Rectal smooth muscle tissue (tissue), 1 donor: ENCODE results near the gene EHD3.

Experiments
- H3K27ac ChIP-seq: one replicate; pipeline ENCODE4 v1.7.0; 2013; ENCODE audit warnings: low read depth, low read length, inconsistent platforms
- H3K27me3 ChIP-seq: one replicate; pipeline ENCODE4 v1.7.0; 2013; ENCODE audit warnings: low read length; ENCODE audit not compliant: control insufficient read depth, insufficient read depth
- H3K36me3 ChIP-seq: one replicate; pipeline ENCODE4 v1.7.0; 2013; ENCODE audit warnings: low read length; ENCODE audit not compliant: control insufficient read depth, insufficient read depth
- H3K4me1 ChIP-seq: one replicate; pipeline ENCODE4 v1.7.0; 2013; ENCODE audit warnings: low read length; ENCODE audit not compliant: control insufficient read depth, insufficient read depth
- H3K4me3 ChIP-seq: one replicate; pipeline ENCODE4 v1.7.0; 2013; ENCODE audit warnings: low read length
- H3K9ac ChIP-seq: one replicate; pipeline ENCODE4 v1.7.0; 2013; ENCODE audit warnings: low read length

Gene EHD3

GRCh38 chr2:31216734-31217133, 17.2 kb upstream of the EHD3 start:
- H3K4me3 ChIP-seq = no peak overlapping the region
- no peak overlapping the region for H3K27ac ChIP-seq
- no peaks in the 10 kb centered on the region for H3K27me3 ChIP-seq
- H3K4me1 ChIP-seq = no peaks in the 10 kb centered on the region
- H3K9ac ChIP-seq = no peak overlapping the region
- H3K36me3 ChIP-seq = no peaks in the 10 kb centered on the region

GRCh38 chr2:31217465-31218200, 16.3 kb upstream of the EHD3 start, which contains the start of gene CAPN14:
Gene CAPN14, minus strand, starts transcription at chr2:31217515. Its CDS starts 12,068 bp downstream, at chr2:31205447.
- H3K27ac ChIP-seq = no peak within 1 kb of the TSS
- no peaks in the 10 kb centered on the region for H3K36me3 ChIP-seq
- H3K27me3 ChIP-seq = no peaks in the 10 kb centered on the region
- no peak within 1 kb of the TSS for H3K9ac ChIP-seq
- H3K4me1 ChIP-seq = no peaks in the 10 kb centered on the region
- H3K4me3 ChIP-seq = no peak within 1 kb of the TSS

- no peak overlapping the region for H3K27ac ChIP-seq
These were observed 14.6 kb upstream of the EHD3 start for GRCh38 chr2:31219131-31219969.

GRCh38 chr2:31221544-31221943, 12.4 kb upstream of the EHD3 start:
- no peak overlapping the region for H3K27ac ChIP-seq
- H3K9ac ChIP-seq = no peak overlapping the region
- no peaks in the 10 kb centered on the region for H3K27me3 ChIP-seq
- no peak overlapping the region for H3K4me3 ChIP-seq
- H3K4me1 ChIP-seq = no peaks in the 10 kb centered on the region
- no peaks in the 10 kb centered on the region for H3K36me3 ChIP-seq

More at GRCh38 chr2:31219131-31219969, 14.6 kb upstream of the EHD3 start:
- Histone ChIP-seq H3K4me1 (no peaks in the 10 kb centered on the region), H3K9ac (no peak overlapping the region), H3K36me3 (no peaks in the 10 kb centered on the region), H3K4me3 (no peak overlapping the region), H3K27me3 (no peaks in the 10 kb centered on the region)

- H3K4me1 ChIP-seq = no peaks in the 10 kb centered on the region
- no peaks in the 10 kb centered on the region for H3K36me3 ChIP-seq
- H3K27ac ChIP-seq = no peak overlapping the region
- H3K4me3 ChIP-seq = no peak overlapping the region
- H3K9ac ChIP-seq = no peak overlapping the region
- no peaks in the 10 kb centered on the region for H3K27me3 ChIP-seq
These were observed 11.9 kb upstream of the EHD3 start for GRCh38 chr2:31222071-31222470.

- Histone ChIP-seq H3K36me3 (no peaks in the 10 kb centered on the region), H3K4me1 (no peaks in the 10 kb centered on the region), H3K9ac (no peak overlapping the region), H3K27me3 (no peaks in the 10 kb centered on the region), H3K27ac (no peak overlapping the region), H3K4me3 (no peak overlapping the region)
These were observed 10.9 kb upstream of the EHD3 start for GRCh38 chr2:31223026-31223425.

- no peak overlapping the region for H3K27ac ChIP-seq
- H3K27me3 ChIP-seq = no peaks in the 10 kb centered on the region
- no peaks in the 10 kb centered on the region for H3K4me1 ChIP-seq
- H3K4me3 ChIP-seq = no peak overlapping the region
- no peaks in the 10 kb centered on the region for H3K36me3 ChIP-seq
- no peak overlapping the region for H3K9ac ChIP-seq
These were observed 10.2 kb upstream of the EHD3 start for GRCh38 chr2:31223749-31224148.

- Histone ChIP-seq H3K27ac (no peak overlapping the region), H3K27me3 (no peaks in the 10 kb centered on the region), H3K4me1 (no peaks in the 10 kb centered on the region), H3K9ac (no peak overlapping the region), H3K36me3 (no peaks in the 10 kb centered on the region), H3K4me3 (no peak overlapping the region)
These were observed 7.7 kb upstream of the EHD3 start for GRCh38 chr2:31226266-31226665.

- Histone ChIP-seq H3K27me3 (no peaks in the 10 kb centered on the region), H3K4me3 (no peak overlapping the region), H3K27ac (no peak overlapping the region), H3K36me3 (no peaks in the 10 kb centered on the region), H3K9ac (no peak overlapping the region), H3K4me1 (no peaks in the 10 kb centered on the region)
These were observed 6.8 kb upstream of the EHD3 start for GRCh38 chr2:31227110-31227509.

- Histone ChIP-seq H3K4me1 (no peaks in the 10 kb centered on the region), H3K36me3 (no peaks in the 10 kb centered on the region), H3K9ac (no peak overlapping the region), H3K4me3 (no peak overlapping the region), H3K27ac (no peak overlapping the region), H3K27me3 (no peaks in the 10 kb centered on the region)
These were observed 6.2 kb upstream of the EHD3 start for GRCh38 chr2:31227711-31228125.

GRCh38 chr2:31228717-31229116, 5.2 kb upstream of the EHD3 start:
- Histone ChIP-seq H3K4me1 (no peaks in the 10 kb centered on the region), H3K36me3 (no peaks in the 10 kb centered on the region), H3K9ac (no peak overlapping the region), H3K27ac (no peak overlapping the region), H3K4me3 (no peak overlapping the region), H3K27me3 (no peaks in the 10 kb centered on the region)

- no peaks in the 10 kb centered on the region for H3K4me1 ChIP-seq
- H3K27ac ChIP-seq = no peak overlapping the region
- no peak overlapping the region for H3K9ac ChIP-seq
These were observed 3.2 kb upstream of the EHD3 start for GRCh38 chr2:31230751-31231150.

More at GRCh38 chr2:31230751-31231150, 3.2 kb upstream of the EHD3 start:
- Histone ChIP-seq H3K36me3 (no peaks in the 10 kb centered on the region), H3K27me3 (no peaks in the 10 kb centered on the region), H3K4me3 (no peak overlapping the region)
